GM12878 (cell line): Measurements from ENCODE around the gene RANBP1. TPM values are rescaled to one million over a fixed set of nuclear protein-coding genes. Genes with fewer than 3 reads are reported as not detected.

Source experiments
- ATF7 ChIP-seq: fragments of 450-650 bp; IDR thresholded peaks from 2 replicates; pipeline ENCODE4 v1.6.1; 2016; ENCODE audit warnings: low read depth, mild to moderate bottlenecking
- BACH1 ChIP-seq: fragments of 450-650 bp; IDR thresholded peaks from 2 replicates; pipeline ENCODE4 v1.6.1; 2017; ENCODE audit warnings: mild to moderate bottlenecking, borderline replicate concordance
- CBX3 ChIP-seq: fragments of 200-600 bp; sonication (generic); IDR thresholded peaks from 2 replicates; pipeline ENCODE4 v1.6.1; 2016; ENCODE audit warnings: low read depth, borderline replicate concordance
- CHD2 ChIP-seq: IDR thresholded peaks from 2 replicates; pipeline ENCODE4 v1.6.1; 2011; ENCODE audit warnings: low read depth, low read length, improper control_type of control experiment, borderline replicate concordance
- FOXK2 ChIP-seq: fragments of 450-650 bp; IDR thresholded peaks from 2 replicates; pipeline ENCODE4 v1.6.1; 2017; ENCODE audit warnings: mild to moderate bottlenecking, moderate library complexity
- HCFC1 ChIP-seq: fragments of 150-350 bp; IDR thresholded peaks from 2 replicates; pipeline ENCODE4 v1.6.1; 2014; ENCODE audit warnings: low read length
- IRF4 ChIP-seq: IDR thresholded peaks from 2 replicates; pipeline ENCODE4 v1.6.1; 2011; ENCODE audit warnings: low read depth, low read length
- KAT2A ChIP-seq: conservative IDR thresholded peaks from 2 replicates; pipeline ENCODE4 v1.6.1; 2011; ENCODE audit warnings: low read depth, low read length; ENCODE audit not compliant: control insufficient read depth
- MTA3 ChIP-seq: IDR thresholded peaks from 2 replicates; pipeline ENCODE4 v1.6.1; 2012; ENCODE audit warnings: low read length, inconsistent platforms, borderline replicate concordance
- MXI1 ChIP-seq: fragments of 150-350 bp; IDR thresholded peaks from 2 replicates; pipeline ENCODE4 v1.6.1; 2011; ENCODE audit warnings: low read depth, mild to moderate bottlenecking, inconsistent platforms, low read length, improper control_type of control experiment
- MYB ChIP-seq: fragments of 150-350 bp; IDR thresholded peaks from 2 replicates; pipeline ENCODE4 v1.6.1; 2014; ENCODE audit warnings: mild to moderate bottlenecking, low read depth, low read length, borderline replicate concordance
- SMAD1 ChIP-seq: fragments of 450-650 bp; IDR thresholded peaks from 2 replicates; pipeline ENCODE4 v1.6.1; 2018; ENCODE audit warnings: mild to moderate bottlenecking, low read depth; ENCODE audit not compliant: partially characterized antibody
- SMC3 ChIP-seq: IDR thresholded peaks from 2 replicates; pipeline ENCODE4 v1.6.1; 2011; ENCODE audit warnings: low read length, improper control_type of control experiment, borderline replicate concordance
- SP1 ChIP-seq: IDR thresholded peaks from one replicate; pipeline ENCODE4 v1.6.1; 2011; ENCODE audit warnings: low read depth, low read length
- SPI1 ChIP-seq: IDR thresholded peaks from 2 replicates; pipeline ENCODE4 v1.6.1; 2011; ENCODE audit warnings: low read depth, mild to moderate bottlenecking, low read length, moderate library complexity, borderline replicate concordance; ENCODE audit not compliant: insufficient read depth
- SREBF2 ChIP-seq: IDR thresholded peaks from 2 replicates; pipeline ENCODE4 v1.6.1; 2012; ENCODE audit warnings: mild to moderate bottlenecking, low read length
- SUPT20H ChIP-seq: IDR thresholded peaks from 2 replicates; pipeline ENCODE4 v1.6.1; 2011; ENCODE audit warnings: low read depth, mild to moderate bottlenecking, low read length, moderate library complexity, borderline replicate concordance; ENCODE audit not compliant: control insufficient read depth
- ZNF384 ChIP-seq: IDR thresholded peaks from 2 replicates; pipeline ENCODE4 v1.6.1; 2012; ENCODE audit warnings: low read depth, mild to moderate bottlenecking, low read length, improper control_type of control experiment, borderline replicate concordance
- ZNF622 ChIP-seq: fragments of 450-650 bp; IDR thresholded peaks from 2 replicates; pipeline ENCODE4 v1.6.1; 2017; ENCODE audit warnings: mild to moderate bottlenecking, inconsistent platforms
- ZZZ3 ChIP-seq: IDR thresholded peaks from 2 replicates; pipeline ENCODE4 v1.6.1; 2011; ENCODE audit warnings: low read depth; ENCODE audit not compliant: control insufficient read depth, insufficient read length
- polyA plus RNA-seq, 11 experiments: library from polyadenylated mRNA; depleted of rRNA in 4 of 11; unstranded in 6 of 11; stranded (reverse) in 5 of 11; fragments of >200 nt; fragmentation: Nextera tagmentation in 4 of 11; fragmentation: Illumina TruSeq in 1 of 11; extraction: Ambion mirVana in 4 of 11; extraction: Trizol in 1 of 11; gene quantifications; 1 replicate in 1 of 11; 2 replicates in 10 of 11; pipeline versions ENCODE4 v1.2.1 to v1.2.3, GENCODE V29; 2011 to 2016; ENCODE audit warnings: inconsistent platforms in 2 of 11, missing spikeins in 2 of 11, low read depth in 1 of 11
- total RNA-seq, 4 experiments: library from RNA; depleted of rRNA in 3 of 4; stranded (reverse); fragments of >200 nt in 3 of 4; fragmentation: Illumina TruSeq in 1 of 4; extraction: Trizol in 1 of 4; gene quantifications; 2 replicates each; pipeline versions ENCODE4 v1.2.1 to v1.2.3, GENCODE V29; 2013 to 2021
- TF ChIP-seq, protein P1 (sequence below): fragments of 450-650 bp; IDR thresholded peaks from 2 replicates; pipeline ENCODE4 v1.6.1; 2017; ENCODE audit warnings: antibody characterized with exemption, mild to moderate bottlenecking, moderate library complexity
- TF ChIP-seq, protein P2 (sequence below): fragments of 150-350 bp; IDR thresholded peaks from 2 replicates; pipeline ENCODE4 v1.6.1; 2016; ENCODE audit warnings: low read depth, low read length

Gene RANBP1
- total and polyA plus RNA-seq, 10 of the 15 experiments (the other 5 are each of a cell fraction or from before 2014, with no cell fraction given) = 55.3 to 808 (median 394) TPM

DNA sequence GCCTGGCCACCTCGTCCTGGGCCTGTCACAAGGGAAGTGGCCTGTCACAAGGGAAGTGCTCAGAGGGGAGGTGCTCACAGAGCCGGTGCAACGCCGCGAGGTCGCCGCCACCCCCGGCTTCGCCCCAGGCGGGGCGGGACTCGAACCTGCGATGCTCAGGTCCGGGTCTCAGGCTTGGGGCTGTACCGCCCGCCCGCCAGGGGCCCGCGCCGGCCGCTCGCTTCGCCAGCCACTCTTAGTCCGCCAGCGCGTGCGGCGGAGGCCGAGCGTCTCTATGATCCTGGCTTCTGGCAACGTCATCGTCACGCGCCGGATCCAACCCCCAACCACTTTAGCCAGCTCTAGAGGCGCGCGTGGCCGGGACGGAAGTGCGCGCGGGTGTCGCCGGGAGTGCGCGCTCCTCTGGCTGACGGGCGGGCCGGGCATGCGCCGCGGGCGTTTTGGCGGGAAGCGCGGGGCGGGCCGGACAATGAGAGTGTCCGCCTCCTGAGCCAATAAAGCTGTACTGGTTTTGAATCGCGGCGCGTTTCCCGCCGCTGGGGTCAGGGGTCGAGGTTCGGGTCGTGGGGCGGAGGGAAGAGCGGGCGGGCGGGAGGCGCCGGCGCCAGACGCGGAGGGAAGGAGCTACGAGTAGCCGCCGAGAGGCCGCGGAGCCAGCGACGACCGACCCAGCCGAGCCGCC is 1.2 kb downstream of the RANBP1 start, which contains the start of gene TRMT2A (continued):
- TF ChIP-seq SMC3 (no peak), MTA3 (no peak), ATF7 (no peak), BACH1 (peak; percentile 10; the same call in 1 of the 2 replicates), KAT2A (no peak), ZNF622 (no peak), ZNF384 (no peak), IRF4 (no peak), HCFC1 (peak; percentile 80), SUPT20H (no peak), SMAD1 (no peak), FOXK2 (peak; percentile 44; the same call in 1 of the 2 replicates), MYB (no peak), CBX3 (no peak), SPI1 (peak; percentile 56; the same call in 1 of the 2 replicates), SP1 (peak; percentile 62), MXI1 (peak; percentile 91), CHD2 (peak; percentile 76; the same call in 1 of the 2 replicates), SREBF2 (no peak), ZZZ3 (no peak)
- TF ChIP-seq, protein P1, sequence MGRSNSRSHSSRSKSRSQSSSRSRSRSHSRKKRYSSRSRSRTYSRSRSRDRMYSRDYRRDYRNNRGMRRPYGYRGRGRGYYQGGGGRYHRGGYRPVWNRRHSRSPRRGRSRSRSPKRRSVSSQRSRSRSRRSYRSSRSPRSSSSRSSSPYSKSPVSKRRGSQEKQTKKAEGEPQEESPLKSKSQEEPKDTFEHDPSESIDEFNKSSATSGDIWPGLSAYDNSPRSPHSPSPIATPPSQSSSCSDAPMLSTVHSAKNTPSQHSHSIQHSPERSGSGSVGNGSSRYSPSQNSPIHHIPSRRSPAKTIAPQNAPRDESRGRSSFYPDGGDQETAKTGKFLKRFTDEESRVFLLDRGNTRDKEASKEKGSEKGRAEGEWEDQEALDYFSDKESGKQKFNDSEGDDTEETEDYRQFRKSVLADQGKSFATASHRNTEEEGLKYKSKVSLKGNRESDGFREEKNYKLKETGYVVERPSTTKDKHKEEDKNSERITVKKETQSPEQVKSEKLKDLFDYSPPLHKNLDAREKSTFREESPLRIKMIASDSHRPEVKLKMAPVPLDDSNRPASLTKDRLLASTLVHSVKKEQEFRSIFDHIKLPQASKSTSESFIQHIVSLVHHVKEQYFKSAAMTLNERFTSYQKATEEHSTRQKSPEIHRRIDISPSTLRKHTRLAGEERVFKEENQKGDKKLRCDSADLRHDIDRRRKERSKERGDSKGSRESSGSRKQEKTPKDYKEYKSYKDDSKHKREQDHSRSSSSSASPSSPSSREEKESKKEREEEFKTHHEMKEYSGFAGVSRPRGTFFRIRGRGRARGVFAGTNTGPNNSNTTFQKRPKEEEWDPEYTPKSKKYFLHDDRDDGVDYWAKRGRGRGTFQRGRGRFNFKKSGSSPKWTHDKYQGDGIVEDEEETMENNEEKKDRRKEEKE = no peak
- TF ChIP-seq, protein P2, sequence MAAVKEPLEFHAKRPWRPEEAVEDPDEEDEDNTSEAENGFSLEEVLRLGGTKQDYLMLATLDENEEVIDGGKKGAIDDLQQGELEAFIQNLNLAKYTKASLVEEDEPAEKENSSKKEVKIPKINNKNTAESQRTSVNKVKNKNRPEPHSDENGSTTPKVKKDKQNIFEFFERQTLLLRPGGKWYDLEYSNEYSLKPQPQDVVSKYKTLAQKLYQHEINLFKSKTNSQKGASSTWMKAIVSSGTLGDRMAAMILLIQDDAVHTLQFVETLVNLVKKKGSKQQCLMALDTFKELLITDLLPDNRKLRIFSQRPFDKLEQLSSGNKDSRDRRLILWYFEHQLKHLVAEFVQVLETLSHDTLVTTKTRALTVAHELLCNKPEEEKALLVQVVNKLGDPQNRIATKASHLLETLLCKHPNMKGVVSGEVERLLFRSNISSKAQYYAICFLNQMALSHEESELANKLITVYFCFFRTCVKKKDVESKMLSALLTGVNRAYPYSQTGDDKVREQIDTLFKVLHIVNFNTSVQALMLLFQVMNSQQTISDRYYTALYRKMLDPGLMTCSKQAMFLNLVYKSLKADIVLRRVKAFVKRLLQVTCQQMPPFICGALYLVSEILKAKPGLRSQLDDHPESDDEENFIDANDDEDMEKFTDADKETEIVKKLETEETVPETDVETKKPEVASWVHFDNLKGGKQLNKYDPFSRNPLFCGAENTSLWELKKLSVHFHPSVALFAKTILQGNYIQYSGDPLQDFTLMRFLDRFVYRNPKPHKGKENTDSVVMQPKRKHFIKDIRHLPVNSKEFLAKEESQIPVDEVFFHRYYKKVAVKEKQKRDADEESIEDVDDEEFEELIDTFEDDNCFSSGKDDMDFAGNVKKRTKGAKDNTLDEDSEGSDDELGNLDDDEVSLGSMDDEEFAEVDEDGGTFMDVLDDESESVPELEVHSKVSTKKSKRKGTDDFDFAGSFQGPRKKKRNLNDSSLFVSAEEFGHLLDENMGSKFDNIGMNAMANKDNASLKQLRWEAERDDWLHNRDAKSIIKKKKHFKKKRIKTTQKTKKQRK = no peak
